IMR-90 (cell line): ENCODE measurements around the gene ASH1L. TPM values are rescaled to one million over a fixed set of nuclear protein-coding genes. Genes with fewer than 3 reads are reported as not detected.

Experiments
- ATAC-seq: fragments of 200-7000 bp; cut with Tn5 transposase; 2 replicates; pipeline ENCODE4 v1.9.1; 2020; ENCODE audit warnings: low read depth, mild to moderate bottlenecking, moderate library complexity
- BruUV-seq: library from RNA; stranded (reverse); fragments of 400-500 nt; replicated peaks from 2 replicates; lab custom pipeline; 2021; lab: Mats Ljungman, UMichigan
- CTCF ChIA-PET: fragments of 300-600 bp; formaldehyde crosslinking; extraction: SDS; loops from one replicate; lab custom pipeline; 2021; ENCODE audit warnings: antibody characterized with exemption; lab: Yijun Ruan, JAX
- POLR2A ChIA-PET: fragments of 300-600 bp; sonication (Branson Sonifier 250); formaldehyde crosslinking; loops from one replicate; lab custom pipeline; 2022; ENCODE audit warnings: antibody characterized with exemption; ENCODE audit not compliant: unreplicated experiment; lab: Charles Lee
- DNase-seq: peaks from one replicate; pipeline ENCODE4 v3.0.0; 2013
- H2AFZ ChIP-seq: replicated peaks from 2 replicates; pipeline ENCODE3; 2013; ENCODE audit warnings: low read length, mild to moderate bottlenecking; ENCODE audit not compliant: poor library complexity
- H2AK5ac ChIP-seq: 2 replicates; pipeline ENCODE4 v1.6.1; 2013; ENCODE audit warnings: low read depth, low read length, inconsistent platforms
- H2AK9ac ChIP-seq: replicated peaks from 2 replicates; pipeline ENCODE3; 2013; ENCODE audit warnings: mild to moderate bottlenecking, low read depth, low read length, moderate library complexity; ENCODE audit not compliant: poor library complexity
- H2BK120ac ChIP-seq: 2 replicates; pipeline ENCODE4 v1.6.1; 2013; ENCODE audit warnings: low read depth, low read length, inconsistent platforms
- H2BK15ac ChIP-seq: 3 replicates; pipeline ENCODE4 v1.6.1; 2013; ENCODE audit warnings: low read depth, low read length, inconsistent platforms
- H2BK20ac ChIP-seq: 2 replicates; pipeline ENCODE4 v1.6.1; 2013; ENCODE audit warnings: low read depth, mild to moderate bottlenecking, inconsistent platforms, low read length, moderate library complexity
- H2BK5ac ChIP-seq: 2 replicates; pipeline ENCODE4 v1.6.1; 2013; ENCODE audit warnings: mild to moderate bottlenecking, low read depth, low read length, inconsistent platforms; ENCODE audit not compliant: poor library complexity, severe bottlenecking
- H3K14ac ChIP-seq: replicated peaks from 2 replicates; pipeline ENCODE4 v1.6.1; 2013; ENCODE audit warnings: low read depth, low read length, inconsistent platforms
- H3K18ac ChIP-seq: 2 replicates; pipeline ENCODE4 v1.6.1; 2013; ENCODE audit warnings: low read depth, low read length, control low read depth
- H3K23ac ChIP-seq: 2 replicates; pipeline ENCODE4 v1.6.1; 2013; ENCODE audit warnings: low read depth, low read length, inconsistent platforms
- H3K27ac ChIP-seq: 2 replicates; pipeline ENCODE4 v1.5.1; 2013; ENCODE audit warnings: mild to moderate bottlenecking, control low read depth, low read length; ENCODE audit not compliant: insufficient read depth
- H3K27me3 ChIP-seq: 2 replicates; pipeline ENCODE4 v1.6.1; 2013; ENCODE audit warnings: low read length; ENCODE audit not compliant: control insufficient read depth, insufficient read depth
- H3K36me3 ChIP-seq: 2 replicates; pipeline ENCODE4 v1.6.1; 2013; ENCODE audit warnings: low read length, mixed read lengths; ENCODE audit not compliant: control insufficient read depth, insufficient read depth
- H3K4ac ChIP-seq: 2 replicates; pipeline ENCODE4 v1.6.1; 2013; ENCODE audit warnings: low read depth, low read length, inconsistent platforms
- H3K4me1 ChIP-seq: 2 replicates; pipeline ENCODE4 v1.6.1; 2013; ENCODE audit warnings: low read length, mixed read lengths; ENCODE audit not compliant: control insufficient read depth, insufficient read depth
- H3K4me2 ChIP-seq: 2 replicates; pipeline ENCODE4 v1.6.1; 2013; ENCODE audit warnings: low read depth, mild to moderate bottlenecking, control low read depth, low read length, moderate library complexity
- H3K4me3 ChIP-seq: 2 replicates; pipeline ENCODE4 v1.5.1; 2013; ENCODE audit warnings: low read depth, mild to moderate bottlenecking, control low read depth, low read length, moderate library complexity; ENCODE audit not compliant: insufficient read depth
- H3K56ac ChIP-seq: 2 replicates; pipeline ENCODE4 v1.6.1; 2013; ENCODE audit warnings: low read length, inconsistent platforms; ENCODE audit not compliant: insufficient read depth; ENCODE audit errors: extremely low read depth
- H3K79me1 ChIP-seq, 2 experiments: 2 replicates each; pipeline ENCODE4 v1.6.1; 2013; ENCODE audit warnings: low read length in 2 of 2, inconsistent platforms in 1 of 2, low read depth in 1 of 2
- H3K9ac ChIP-seq: 2 replicates; pipeline ENCODE4 v1.6.1; 2013; ENCODE audit warnings: low read depth, low read length, control low read depth
- H3K9me1 ChIP-seq: 2 replicates; pipeline ENCODE4 v1.6.1; 2013; ENCODE audit warnings: low read length, inconsistent platforms; ENCODE audit not compliant: insufficient read depth
- H3K9me3 ChIP-seq: 2 replicates; pipeline ENCODE4 v1.6.1; 2013; ENCODE audit warnings: low read length; ENCODE audit not compliant: control insufficient read depth, insufficient read depth
- H4K20me1 ChIP-seq: 2 replicates; pipeline ENCODE4 v1.6.1; 2013; ENCODE audit warnings: low read length, inconsistent platforms; ENCODE audit not compliant: insufficient read depth
- H4K5ac ChIP-seq: 2 replicates; pipeline ENCODE4 v1.6.1; 2013; ENCODE audit warnings: mild to moderate bottlenecking, low read depth, low read length, control low read depth
- H4K8ac ChIP-seq, 2 experiments: 2 replicates each; pipeline ENCODE4 v1.6.1; 2013; ENCODE audit warnings: low read depth in 2 of 2, low read length in 2 of 2, control low read depth in 1 of 2, inconsistent platforms in 1 of 2
- H4K91ac ChIP-seq: 2 replicates; pipeline ENCODE4 v1.6.1; 2013; ENCODE audit warnings: low read depth, low read length, inconsistent platforms; ENCODE audit not compliant: insufficient read depth
- CEBPB ChIP-seq: IDR thresholded peaks from 2 replicates; pipeline ENCODE4 v1.6.1; 2012; ENCODE audit warnings: low read depth, low read length, improper control_type of control experiment
- FOS ChIP-seq: fragments of 150-350 bp; IDR thresholded peaks from 2 replicates; pipeline ENCODE4 v1.6.1; 2016; ENCODE audit warnings: low read depth, low read length
- MAZ ChIP-seq: IDR thresholded peaks from 2 replicates; pipeline ENCODE4 v1.6.1; 2012; ENCODE audit warnings: low read depth, mild to moderate bottlenecking, low read length, improper control_type of control experiment, moderate library complexity, borderline replicate concordance
- POLR2A ChIP-seq: IDR thresholded peaks from 2 replicates; pipeline ENCODE4 v1.6.1; 2012; ENCODE audit warnings: mild to moderate bottlenecking, low read depth, low read length
- RAD21 ChIP-seq: IDR thresholded peaks from 2 replicates; pipeline ENCODE4 v1.6.1; 2012; ENCODE audit warnings: low read length, improper control_type of control experiment
- SMC3 ChIP-seq: fragments of 150-350 bp; IDR thresholded peaks from 2 replicates; pipeline ENCODE4 v1.6.1; 2016; ENCODE audit warnings: low read depth, mild to moderate bottlenecking, antibody characterized with exemption, low read length, moderate library complexity
- WGBS, 2 experiments: methylation state at CpG; one replicate each; pipeline versions ENCODE4 v1.1.5 to v1.1.7; 2013; ENCODE audit warnings: missing lambda C conversion rate in 2 of 2; ENCODE audit not compliant: insufficient read length in 1 of 2; ENCODE audit errors: extremely low coverage in 2 of 2; 5-methylcytosine and 5-hydroxymethylcytosine counted together
- dilution Hi-C: fragments of 300-500 bp; cut with HindIII; formaldehyde crosslinking; loops from one replicate; pipeline ENCODE4 v1.14.3; 2018; ENCODE audit warnings: low sequenced_read_pairs; ENCODE audit not compliant: unreplicated experiment
- in situ Hi-C: fragments of 300-500 bp; cut with MboI; formaldehyde crosslinking; loops from 3 replicates; pipeline ENCODE4 v1.14.3; 2019; ENCODE audit warnings: low sequenced_read_pairs, inconsistent platforms, mixed read lengths
- intact Hi-C: fragments of 100-400 bp; cut with micrococcal nuclease; formaldehyde crosslinking; loops from 2 replicates; pipeline ENCODE4 v1.10.0; 2022
- polyA plus RNA-seq, 3 experiments: library from polyadenylated mRNA; depleted of rRNA; stranded (reverse); fragments of >200 nt; gene quantifications; 2 replicates each; pipeline ENCODE4 v1.2.3, GENCODE V29; 2012; ENCODE audit warnings: low replicate concordance in 1 of 3
- total RNA-seq: library from RNA; depleted of rRNA; stranded (reverse); fragments of >200 nt; gene quantifications from 2 replicates; pipeline ENCODE4 v1.2.3, GENCODE V29; 2012
- TF ChIP-seq, protein P1 (sequence below): conservative IDR thresholded peaks from 2 replicates; pipeline ENCODE4 v1.5.1; 2012; ENCODE audit warnings: mild to moderate bottlenecking, low read depth, low read length, improper control_type of control experiment

ASH1L gene
- total and polyA plus RNA-seq, 2 of the 4 experiments (the other 2 are of a cell fraction): 13.7 to 18.5 TPM

DNA sequence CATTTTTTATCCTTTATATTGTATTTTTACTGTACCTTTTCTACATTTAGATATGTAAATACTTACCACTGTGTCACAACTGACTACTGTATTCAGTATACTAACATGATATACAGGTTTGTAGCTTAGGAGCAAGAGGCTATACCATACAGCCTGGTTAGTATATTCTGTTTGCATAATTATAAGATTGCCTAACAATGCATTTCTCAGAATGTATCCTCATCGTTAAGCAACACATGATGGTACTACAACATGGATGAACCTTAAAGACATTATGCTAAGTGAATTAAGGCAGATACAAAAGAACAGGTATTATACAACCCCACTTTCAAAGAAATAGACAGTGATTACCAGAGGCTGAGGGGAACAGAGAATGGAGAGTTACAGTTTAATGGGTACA, 179.2 kb downstream of the ASH1L start:
- no peak for DNase-seq

More for the DNA sequence above, 179.2 kb downstream of the ASH1L start:
- no peak overlapping the region for H3K4ac ChIP-seq
- no peak overlapping the region for H3K23ac ChIP-seq
- H3K4me2 ChIP-seq: no peak overlapping the region
- dilution Hi-C loops (no loop called here), in situ Hi-C loops (no loop called here), intact Hi-C loops (no loop called here)
- TF ChIP-seq SMC3 (no peak), FOS (no peak), POLR2A (no peak), RAD21 (no peak), MAZ (no peak), CEBPB (no peak)
- TF ChIP-seq, protein P1, sequence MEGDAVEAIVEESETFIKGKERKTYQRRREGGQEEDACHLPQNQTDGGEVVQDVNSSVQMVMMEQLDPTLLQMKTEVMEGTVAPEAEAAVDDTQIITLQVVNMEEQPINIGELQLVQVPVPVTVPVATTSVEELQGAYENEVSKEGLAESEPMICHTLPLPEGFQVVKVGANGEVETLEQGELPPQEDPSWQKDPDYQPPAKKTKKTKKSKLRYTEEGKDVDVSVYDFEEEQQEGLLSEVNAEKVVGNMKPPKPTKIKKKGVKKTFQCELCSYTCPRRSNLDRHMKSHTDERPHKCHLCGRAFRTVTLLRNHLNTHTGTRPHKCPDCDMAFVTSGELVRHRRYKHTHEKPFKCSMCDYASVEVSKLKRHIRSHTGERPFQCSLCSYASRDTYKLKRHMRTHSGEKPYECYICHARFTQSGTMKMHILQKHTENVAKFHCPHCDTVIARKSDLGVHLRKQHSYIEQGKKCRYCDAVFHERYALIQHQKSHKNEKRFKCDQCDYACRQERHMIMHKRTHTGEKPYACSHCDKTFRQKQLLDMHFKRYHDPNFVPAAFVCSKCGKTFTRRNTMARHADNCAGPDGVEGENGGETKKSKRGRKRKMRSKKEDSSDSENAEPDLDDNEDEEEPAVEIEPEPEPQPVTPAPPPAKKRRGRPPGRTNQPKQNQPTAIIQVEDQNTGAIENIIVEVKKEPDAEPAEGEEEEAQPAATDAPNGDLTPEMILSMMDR: no peak
- H3K27me3 ChIP-seq: no peaks in the 10 kb centered on the region
- H4K8ac ChIP-seq: no peak overlapping the region
- H2AFZ ChIP-seq: no peak overlapping the region
- no peaks in the 10 kb centered on the region for H3K9me3 ChIP-seq
- no peak overlapping the region for H2BK15ac ChIP-seq
- H4K5ac ChIP-seq: no peak overlapping the region
- no peak overlapping the region for H2BK5ac ChIP-seq
- no peak for ATAC-seq
- H2BK20ac ChIP-seq: no peak overlapping the region
- no peak overlapping the region for H3K9ac ChIP-seq
- BruUV-seq: no TSS peak
- no peaks in the 10 kb centered on the region for H4K20me1 ChIP-seq
- no peak overlapping the region for H4K91ac ChIP-seq
- peaks cover 5 to 11% of the 10 kb centered on the region in 2 experiments; a peak in 3 of 4 replicates for H3K79me1 ChIP-seq
- H2AK9ac ChIP-seq: no peak overlapping the region
- no peak overlapping the region for H3K4me3 ChIP-seq
- peaks cover 1% of the 10 kb centered on the region; the same call in 1 of the 2 replicates for H3K4me1 ChIP-seq
- no peak overlapping the region for H2BK120ac ChIP-seq
- no peak overlapping the region for H3K14ac ChIP-seq
- peaks cover 8% of the 10 kb centered on the region for H3K36me3 ChIP-seq
- WGBS, 2 experiments: no CpG with 5 or more reads among the region's 1 CpG
- H3K27ac ChIP-seq: no peak overlapping the region
- H3K18ac ChIP-seq: no peak overlapping the region
- POLR2A ChIA-PET: no interaction called here
- no peak overlapping the region for H2AK5ac ChIP-seq
- H3K9me1 ChIP-seq: no peaks in the 10 kb centered on the region
- CTCF ChIA-PET: no interaction called here
- H3K56ac ChIP-seq: no peak overlapping the region
